GM10266 (cell line): ENCODE results near the gene CACNG5.

ENCODE experiments used
- DNase-seq: peaks from one replicate; pipeline ENCODE4 v3.0.0; 2012; ENCODE audit errors: extremely low spot score
- TF ChIP-seq, protein P1 (sequence below): IDR thresholded peaks from 2 replicates; pipeline ENCODE4 v1.5.1; 2012; ENCODE audit warnings: mild to moderate bottlenecking, low read depth; ENCODE audit not compliant: control insufficient read depth, insufficient read depth; ENCODE audit errors: missing control alignments

The CACNG5 gene

DNA sequence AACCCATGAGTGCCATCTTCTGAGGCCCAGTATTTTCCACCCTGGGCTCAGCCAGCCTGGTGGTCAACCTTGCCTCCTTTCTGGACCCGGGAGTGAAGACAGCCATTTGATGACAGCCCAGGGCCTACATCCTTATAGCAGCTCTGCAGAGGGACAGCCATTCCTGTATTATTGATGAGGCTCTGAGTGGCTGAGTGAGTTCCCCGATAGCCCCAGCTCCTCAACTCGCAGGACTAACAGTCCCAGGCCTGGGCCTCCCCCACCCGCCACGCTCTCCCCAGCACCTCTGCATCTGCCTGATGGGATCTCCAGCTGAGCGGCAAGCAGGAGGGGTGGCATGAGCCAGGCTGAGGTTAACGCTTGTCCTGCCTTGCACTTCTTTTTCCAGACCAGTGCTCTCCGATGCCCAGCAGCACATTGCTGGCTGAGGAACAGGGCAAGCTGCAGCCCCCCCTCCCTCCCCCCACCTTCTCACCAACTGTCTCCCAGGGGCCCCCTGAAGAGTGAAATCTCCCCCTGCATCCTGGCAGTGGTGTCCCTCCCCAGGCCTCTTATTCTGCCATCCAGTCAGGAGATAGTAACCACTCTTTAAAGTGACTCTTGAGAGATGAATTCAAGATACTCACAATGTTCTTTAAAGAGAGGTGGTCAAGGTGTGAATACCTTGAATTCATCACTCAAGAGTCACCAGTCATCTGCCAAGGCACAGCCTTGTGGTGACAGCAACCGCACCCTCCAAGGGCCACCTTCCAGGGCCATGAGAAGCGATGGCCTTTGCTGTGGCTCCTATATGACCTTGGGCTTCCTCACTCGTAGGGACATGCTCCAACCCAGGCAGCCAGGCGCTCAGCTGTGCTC is 23.5 kb downstream of the CACNG5 start:
- TF ChIP-seq, protein P1, sequence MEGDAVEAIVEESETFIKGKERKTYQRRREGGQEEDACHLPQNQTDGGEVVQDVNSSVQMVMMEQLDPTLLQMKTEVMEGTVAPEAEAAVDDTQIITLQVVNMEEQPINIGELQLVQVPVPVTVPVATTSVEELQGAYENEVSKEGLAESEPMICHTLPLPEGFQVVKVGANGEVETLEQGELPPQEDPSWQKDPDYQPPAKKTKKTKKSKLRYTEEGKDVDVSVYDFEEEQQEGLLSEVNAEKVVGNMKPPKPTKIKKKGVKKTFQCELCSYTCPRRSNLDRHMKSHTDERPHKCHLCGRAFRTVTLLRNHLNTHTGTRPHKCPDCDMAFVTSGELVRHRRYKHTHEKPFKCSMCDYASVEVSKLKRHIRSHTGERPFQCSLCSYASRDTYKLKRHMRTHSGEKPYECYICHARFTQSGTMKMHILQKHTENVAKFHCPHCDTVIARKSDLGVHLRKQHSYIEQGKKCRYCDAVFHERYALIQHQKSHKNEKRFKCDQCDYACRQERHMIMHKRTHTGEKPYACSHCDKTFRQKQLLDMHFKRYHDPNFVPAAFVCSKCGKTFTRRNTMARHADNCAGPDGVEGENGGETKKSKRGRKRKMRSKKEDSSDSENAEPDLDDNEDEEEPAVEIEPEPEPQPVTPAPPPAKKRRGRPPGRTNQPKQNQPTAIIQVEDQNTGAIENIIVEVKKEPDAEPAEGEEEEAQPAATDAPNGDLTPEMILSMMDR = no peak
- DNase-seq = no peak

DNA sequence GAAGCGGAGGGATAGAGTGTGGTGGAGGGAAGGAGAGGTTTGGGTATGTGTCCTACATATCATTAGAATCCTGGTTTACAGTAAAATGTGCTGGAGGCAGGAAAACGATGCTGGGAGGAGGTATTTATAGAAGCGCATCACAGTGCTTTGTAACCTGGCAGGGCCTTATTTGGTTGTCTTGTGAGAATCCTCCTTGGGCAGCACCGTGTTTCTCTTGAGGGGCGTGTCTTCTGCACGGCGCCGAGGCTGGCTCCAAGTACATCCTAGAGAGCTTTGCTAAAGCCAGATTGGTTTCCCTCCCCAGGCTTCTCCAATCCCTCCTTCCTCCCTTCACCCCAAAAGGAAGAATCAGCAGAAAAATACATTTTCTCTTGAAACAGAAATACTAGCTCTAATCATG is 24.4 kb downstream of the CACNG5 start:
- DNase-seq = no peak
- TF ChIP-seq, protein P1 = no peak

DNA sequence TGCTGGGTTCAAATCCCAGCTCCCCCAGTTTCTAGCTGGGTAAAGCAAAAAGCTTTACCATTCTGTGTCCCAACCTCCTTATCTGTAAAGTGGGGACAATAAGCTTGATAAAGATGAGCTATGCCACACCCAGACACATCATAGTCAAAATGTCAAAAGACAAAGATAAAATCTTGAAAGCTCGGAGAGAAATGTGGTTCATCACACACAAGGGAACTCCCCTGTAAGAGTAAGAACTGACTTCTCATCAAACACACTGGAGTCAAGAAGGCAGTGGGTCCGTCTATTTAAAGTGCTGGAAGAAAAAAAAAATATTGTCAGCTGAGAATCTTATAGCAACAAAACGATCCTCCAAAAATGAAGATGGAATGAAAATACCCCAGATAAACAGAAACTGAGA is 25.3 kb downstream of the CACNG5 start:
- TF ChIP-seq, protein P1 = no peak
- no peak for DNase-seq

DNA sequence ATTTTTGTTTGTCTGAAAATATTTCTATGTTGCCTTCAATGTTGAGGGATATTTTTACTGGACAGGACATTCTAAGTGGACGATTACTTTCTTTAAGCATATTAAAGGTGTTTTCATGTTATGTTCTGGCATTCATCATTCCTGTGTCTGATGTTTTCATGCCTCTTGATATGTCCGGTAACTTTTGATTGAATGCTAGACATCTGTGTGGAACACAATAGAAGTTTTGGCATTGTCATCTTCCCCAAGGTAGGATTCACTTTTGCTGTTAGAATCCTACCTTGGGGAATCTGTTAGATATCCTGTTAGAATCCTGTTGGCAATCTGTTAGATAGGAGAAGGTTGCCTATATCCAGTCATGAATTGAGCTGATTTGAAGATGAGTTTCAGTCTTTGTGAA is 28.9 kb downstream of the CACNG5 start:
- TF ChIP-seq, protein P1 = no peak
- DNase-seq = no peak

DNA sequence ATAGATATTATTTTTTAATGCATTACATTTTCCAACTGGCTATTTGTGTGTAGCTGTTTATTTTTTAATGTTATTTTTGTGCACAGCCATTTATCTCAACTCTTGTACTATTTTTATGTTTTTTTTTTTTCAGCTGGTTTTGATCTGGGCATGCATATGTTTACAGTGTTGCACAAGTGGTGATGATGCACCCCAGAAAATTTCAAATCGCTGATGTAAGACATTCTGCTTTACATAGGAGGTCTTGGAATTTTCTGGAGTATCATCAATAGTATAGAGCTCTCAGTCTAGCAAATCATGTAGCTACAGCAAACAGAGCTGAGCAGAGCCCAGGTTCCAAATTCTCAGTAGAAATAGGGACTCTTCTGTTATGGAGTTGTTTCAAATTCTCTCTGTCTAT is 30.2 kb downstream of the CACNG5 start:
- TF ChIP-seq, protein P1 = no peak
- no peak for DNase-seq

DNA sequence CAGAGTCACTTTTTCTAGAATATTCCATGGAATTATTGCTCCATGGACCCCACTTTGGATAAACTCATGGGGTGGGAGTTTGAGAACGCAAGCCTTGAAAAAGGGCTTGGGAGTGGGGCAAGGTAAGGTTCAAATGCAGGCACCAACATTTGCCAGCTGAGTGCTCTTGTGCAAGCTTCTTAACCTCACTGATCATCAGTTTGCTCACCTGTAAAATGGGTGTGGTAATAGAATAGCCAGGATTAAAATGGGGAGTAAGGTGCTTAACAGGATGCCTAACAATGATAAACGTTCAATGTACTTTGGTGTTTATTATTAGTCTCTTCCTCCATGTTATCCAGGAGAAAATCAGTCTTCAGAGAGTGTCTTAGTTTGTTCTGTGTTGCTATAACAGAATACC is 39.0 kb downstream of the CACNG5 start:
- TF ChIP-seq, protein P1 = no peak
- DNase-seq = no peak

DNA sequence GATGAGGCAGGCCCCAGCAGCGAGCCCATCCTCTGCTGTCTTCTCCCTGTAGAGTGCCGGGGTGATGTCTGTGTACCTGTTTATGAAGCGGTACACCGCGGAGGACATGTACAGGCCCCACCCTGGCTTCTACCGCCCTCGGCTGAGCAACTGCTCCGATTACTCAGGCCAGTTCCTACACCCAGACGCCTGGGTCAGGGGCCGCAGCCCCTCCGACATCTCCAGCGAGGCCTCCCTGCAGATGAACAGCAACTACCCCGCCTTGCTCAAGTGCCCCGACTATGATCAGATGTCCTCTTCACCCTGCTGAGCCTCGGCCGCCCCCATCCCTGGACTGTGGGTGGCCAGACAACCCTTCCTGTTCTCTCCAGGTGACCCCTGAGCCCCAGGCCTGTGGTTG is 50.0 kb downstream of the CACNG5 start:
- DNase-seq = no peak
- TF ChIP-seq, protein P1 = no peak
